ENCODE data around the gene TRPC4.

DNA sequence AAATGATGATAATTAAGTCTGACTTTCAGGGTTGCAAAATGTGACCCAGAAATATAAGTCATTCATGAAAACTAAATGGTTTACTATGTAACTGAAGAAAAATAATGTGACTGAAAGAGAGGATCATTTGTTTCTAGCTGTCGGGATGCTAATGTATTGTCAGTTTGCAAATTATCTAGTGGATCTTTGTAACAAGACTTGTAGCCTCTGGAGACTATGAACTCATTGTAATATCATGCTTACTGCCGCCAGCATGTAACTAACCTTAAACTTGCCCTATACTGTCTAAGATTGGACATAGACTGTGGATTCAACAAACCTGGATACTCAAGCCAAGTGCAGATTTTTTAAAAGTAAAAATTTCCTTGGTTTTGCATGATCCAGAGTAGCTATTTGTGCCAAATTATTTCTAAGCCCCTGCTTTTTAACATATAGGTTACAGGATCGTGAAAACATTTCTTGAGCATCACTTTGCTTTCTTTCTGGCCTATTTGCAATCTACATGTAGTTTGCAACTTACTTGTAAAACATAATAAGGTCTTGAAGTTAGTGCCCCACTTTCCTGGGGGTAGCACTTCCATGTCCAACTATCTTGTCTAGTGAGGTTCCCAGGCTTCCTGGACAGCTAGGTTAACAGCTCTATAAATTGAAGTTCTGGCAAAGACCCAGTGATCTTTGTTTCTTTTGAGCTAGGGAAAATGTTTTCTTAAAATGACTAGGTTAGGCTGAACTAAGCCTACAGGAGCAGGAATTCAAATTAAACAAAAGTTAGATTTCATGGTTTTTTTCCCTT, 267.7 kb downstream of the TRPC4 start:
- TF ChIP-seq, protein P1, sequence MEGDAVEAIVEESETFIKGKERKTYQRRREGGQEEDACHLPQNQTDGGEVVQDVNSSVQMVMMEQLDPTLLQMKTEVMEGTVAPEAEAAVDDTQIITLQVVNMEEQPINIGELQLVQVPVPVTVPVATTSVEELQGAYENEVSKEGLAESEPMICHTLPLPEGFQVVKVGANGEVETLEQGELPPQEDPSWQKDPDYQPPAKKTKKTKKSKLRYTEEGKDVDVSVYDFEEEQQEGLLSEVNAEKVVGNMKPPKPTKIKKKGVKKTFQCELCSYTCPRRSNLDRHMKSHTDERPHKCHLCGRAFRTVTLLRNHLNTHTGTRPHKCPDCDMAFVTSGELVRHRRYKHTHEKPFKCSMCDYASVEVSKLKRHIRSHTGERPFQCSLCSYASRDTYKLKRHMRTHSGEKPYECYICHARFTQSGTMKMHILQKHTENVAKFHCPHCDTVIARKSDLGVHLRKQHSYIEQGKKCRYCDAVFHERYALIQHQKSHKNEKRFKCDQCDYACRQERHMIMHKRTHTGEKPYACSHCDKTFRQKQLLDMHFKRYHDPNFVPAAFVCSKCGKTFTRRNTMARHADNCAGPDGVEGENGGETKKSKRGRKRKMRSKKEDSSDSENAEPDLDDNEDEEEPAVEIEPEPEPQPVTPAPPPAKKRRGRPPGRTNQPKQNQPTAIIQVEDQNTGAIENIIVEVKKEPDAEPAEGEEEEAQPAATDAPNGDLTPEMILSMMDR (conservative IDR thresholded peaks at IDR 0.05 in 1 of 2, IDR thresholded peaks at IDR 0.05 in 1 of 2; ENCODE audit: low read depth in 1 of 2, low read length in 2 of 2): no peak
- no peak for TF ChIP-seq EZH2 (IDR thresholded peaks at IDR 0.05; ENCODE audit: low read length, missing control alignments)

All from fibroblast of lung (primary cell).